Osteocyte (in vitro differentiated cells): ENCODE measurements around the gene YEATS2. TPM values are rescaled to one million over a fixed set of nuclear protein-coding genes. Genes with fewer than 3 reads are reported as not detected.
"Not testable (repeated sequence)": the region's sequence is repeated elsewhere in the genome, so short reads cannot be mapped to it uniquely, and the experiment has no call there.

ENCODE experiments used
- DNase-seq: peaks from one replicate; pipeline ENCODE4 v3.0.0; 2021; ENCODE audit warnings: mixed read lengths; ENCODE audit not compliant: unreplicated experiment; ENCODE audit errors: extremely low spot score
- H3K27ac Mint-ChIP-seq: one replicate; pipeline ENCODE4 v1.8.0; 2021; ENCODE audit warnings: mild to moderate bottlenecking, mixed read lengths; ENCODE audit not compliant: unreplicated experiment
- H3K27me3 Mint-ChIP-seq: one replicate; pipeline ENCODE4 v1.8.0; 2021; ENCODE audit warnings: mixed read lengths; ENCODE audit not compliant: unreplicated experiment
- H3K36me3 Mint-ChIP-seq: one replicate; pipeline ENCODE4 v1.8.0; 2021; ENCODE audit warnings: mixed read lengths; ENCODE audit not compliant: unreplicated experiment
- H3K4me1 Mint-ChIP-seq: one replicate; pipeline ENCODE4 v1.8.0; 2021; ENCODE audit warnings: mixed read lengths; ENCODE audit not compliant: unreplicated experiment
- H3K4me3 Mint-ChIP-seq: one replicate; pipeline ENCODE4 v1.8.0; 2021; ENCODE audit warnings: mild to moderate bottlenecking, moderate library complexity, mixed read lengths; ENCODE audit not compliant: unreplicated experiment
- H3K9me3 Mint-ChIP-seq: one replicate; pipeline ENCODE4 v1.8.0; 2021; ENCODE audit warnings: mixed read lengths; ENCODE audit not compliant: unreplicated experiment
- total RNA-seq: library from RNA; stranded (reverse); gene quantifications from 2 replicates; pipeline ENCODE4 v1.2.1, GENCODE V29; 2021
- TF ChIP-seq, protein P1 (sequence below): fragments of 200-600 bp; sonication (generic); IDR thresholded peaks from 2 replicates; pipeline ENCODE4 v1.5.0; 2021; ENCODE audit warnings: antibody characterized with exemption, mild to moderate bottlenecking, moderate library complexity

Gene YEATS2
- total RNA-seq, 1 donor from 2014 or later: 41.4 TPM

DNA sequence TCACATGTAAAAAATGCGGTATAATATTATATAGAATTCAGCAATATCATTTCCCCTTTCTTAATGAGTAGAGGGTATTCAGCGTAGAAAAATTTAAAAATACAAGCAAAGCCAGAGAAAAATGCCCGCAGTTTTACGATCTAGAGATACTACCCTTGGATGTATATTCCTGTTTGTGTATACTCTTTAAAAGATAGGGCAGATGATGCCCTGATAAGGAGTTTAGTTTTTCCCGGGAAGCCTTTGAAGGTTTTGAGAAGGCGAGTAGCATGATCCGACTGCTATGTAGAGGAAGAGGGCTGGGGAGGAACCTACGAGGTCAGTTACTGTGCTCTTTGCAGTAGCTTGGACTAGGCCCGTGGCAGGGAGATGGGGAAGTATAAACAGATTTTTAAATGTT lies 1.2 kb downstream of the YEATS2 start:
- H3K27ac Mint-ChIP-seq: peak overlapping the region; percentile 90
- H3K9me3 Mint-ChIP-seq: no peaks in the 10 kb centered on the region
- peaks cover 43% of the 10 kb centered on the region for H3K4me1 Mint-ChIP-seq
- TF ChIP-seq, protein P1, sequence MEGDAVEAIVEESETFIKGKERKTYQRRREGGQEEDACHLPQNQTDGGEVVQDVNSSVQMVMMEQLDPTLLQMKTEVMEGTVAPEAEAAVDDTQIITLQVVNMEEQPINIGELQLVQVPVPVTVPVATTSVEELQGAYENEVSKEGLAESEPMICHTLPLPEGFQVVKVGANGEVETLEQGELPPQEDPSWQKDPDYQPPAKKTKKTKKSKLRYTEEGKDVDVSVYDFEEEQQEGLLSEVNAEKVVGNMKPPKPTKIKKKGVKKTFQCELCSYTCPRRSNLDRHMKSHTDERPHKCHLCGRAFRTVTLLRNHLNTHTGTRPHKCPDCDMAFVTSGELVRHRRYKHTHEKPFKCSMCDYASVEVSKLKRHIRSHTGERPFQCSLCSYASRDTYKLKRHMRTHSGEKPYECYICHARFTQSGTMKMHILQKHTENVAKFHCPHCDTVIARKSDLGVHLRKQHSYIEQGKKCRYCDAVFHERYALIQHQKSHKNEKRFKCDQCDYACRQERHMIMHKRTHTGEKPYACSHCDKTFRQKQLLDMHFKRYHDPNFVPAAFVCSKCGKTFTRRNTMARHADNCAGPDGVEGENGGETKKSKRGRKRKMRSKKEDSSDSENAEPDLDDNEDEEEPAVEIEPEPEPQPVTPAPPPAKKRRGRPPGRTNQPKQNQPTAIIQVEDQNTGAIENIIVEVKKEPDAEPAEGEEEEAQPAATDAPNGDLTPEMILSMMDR: no peak
- H3K36me3 Mint-ChIP-seq: peaks cover 5% of the 10 kb centered on the region
- H3K27me3 Mint-ChIP-seq: no peaks in the 10 kb centered on the region
- DNase-seq: no peak
- H3K4me3 Mint-ChIP-seq: peak overlapping the region; percentile 78

DNA sequence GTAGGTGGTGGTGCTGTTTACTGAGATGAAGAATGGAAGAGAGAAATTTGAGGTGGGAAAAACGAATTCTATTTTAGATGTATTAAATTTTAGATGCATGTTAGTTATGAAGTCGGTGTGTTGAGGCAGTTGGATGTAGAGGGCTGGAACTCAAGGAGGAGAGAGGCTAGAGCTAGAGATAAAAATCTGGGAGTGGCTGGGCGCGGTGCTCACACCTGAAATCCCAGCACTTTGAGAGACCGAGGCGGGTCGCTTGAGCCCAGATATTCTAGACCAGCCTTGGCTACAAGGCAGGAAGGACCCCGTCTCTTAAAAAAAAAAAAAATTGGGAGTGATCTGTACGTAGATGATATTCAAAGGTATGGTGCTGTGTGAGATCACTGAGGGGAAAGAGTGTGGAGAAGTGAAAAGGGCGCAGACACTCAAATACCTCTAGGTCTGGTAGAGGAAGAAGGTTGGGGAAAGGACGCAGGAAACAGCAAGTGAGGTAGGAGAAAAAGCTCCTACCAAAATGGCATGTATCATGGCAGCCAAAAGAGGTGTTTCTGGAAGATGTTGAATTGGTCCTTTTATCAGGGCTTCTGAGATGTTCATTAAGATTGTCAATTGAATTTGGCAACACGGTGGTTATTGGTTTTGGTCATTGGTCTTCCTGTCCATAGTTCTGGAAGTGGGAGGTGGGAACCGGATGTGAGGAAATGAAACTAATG lies 1.8 kb downstream of the YEATS2 start:
- H3K4me1 Mint-ChIP-seq: peaks cover 43% of the 10 kb centered on the region
- peak overlapping the region; percentile 90 for H3K27ac Mint-ChIP-seq
- DNase-seq: no peak
- TF ChIP-seq, protein P1: no peak
- H3K9me3 Mint-ChIP-seq: no peaks in the 10 kb centered on the region
- H3K36me3 Mint-ChIP-seq: peaks cover 5% of the 10 kb centered on the region
- H3K27me3 Mint-ChIP-seq: no peaks in the 10 kb centered on the region
- peak overlapping the region; percentile 78 for H3K4me3 Mint-ChIP-seq

DNA sequence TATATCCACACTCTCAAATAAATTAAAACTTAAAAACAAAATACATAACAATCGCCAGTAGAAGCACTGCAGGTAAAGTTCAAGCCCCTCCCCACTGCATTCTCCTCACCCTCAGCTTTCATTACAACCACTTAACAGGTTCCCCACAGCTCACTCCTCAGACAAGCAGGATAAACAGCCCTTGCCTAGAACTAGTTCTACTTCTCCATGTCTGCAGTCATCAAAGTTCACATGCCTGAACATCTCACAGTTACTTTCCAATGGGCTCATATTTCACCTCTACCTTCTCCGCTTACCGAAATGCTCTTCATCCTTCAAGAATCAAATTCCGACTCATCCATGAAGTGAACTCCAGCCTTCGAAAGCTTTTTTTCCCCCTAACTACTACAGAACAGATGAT lies 4.1 kb downstream of the YEATS2 start:
- Mint-ChIP-seq H3K9me3 (no peaks in the 10 kb centered on the region), H3K27ac (peak overlapping the region; percentile 50), H3K4me3 (no peak overlapping the region), H3K27me3 (no peaks in the 10 kb centered on the region), H3K4me1 (peaks cover 50% of the 10 kb centered on the region), H3K36me3 (peaks cover 5% of the 10 kb centered on the region)
- no peak for DNase-seq
- TF ChIP-seq, protein P1: no peak

DNA sequence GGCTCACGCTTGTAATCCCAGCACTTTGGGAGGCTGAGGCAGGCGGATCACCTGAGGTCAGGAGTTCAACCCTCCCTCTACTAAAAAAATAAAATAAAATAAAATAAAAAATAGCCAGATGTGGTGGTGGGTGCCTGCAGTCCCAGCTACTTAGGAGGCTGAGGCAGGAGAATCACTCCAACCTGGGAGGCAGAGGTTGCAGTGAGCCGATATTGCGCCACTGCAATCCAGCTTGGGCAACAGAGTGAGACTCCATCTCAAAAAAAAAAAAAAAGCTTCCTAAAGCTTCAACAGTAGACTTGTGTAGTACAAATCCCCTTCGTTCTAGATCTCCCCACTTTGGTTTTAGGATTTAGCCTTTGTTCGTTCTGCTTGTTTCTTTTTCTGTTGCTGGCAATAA lies 6.3 kb downstream of the YEATS2 start:
- not testable (repeated sequence) for H3K36me3 Mint-ChIP-seq, H3K27me3 Mint-ChIP-seq, H3K27ac Mint-ChIP-seq, DNase-seq, H3K4me3 Mint-ChIP-seq, H3K9me3 Mint-ChIP-seq
- peaks cover 51% of the 10 kb centered on the region for H3K4me1 Mint-ChIP-seq

DNA sequence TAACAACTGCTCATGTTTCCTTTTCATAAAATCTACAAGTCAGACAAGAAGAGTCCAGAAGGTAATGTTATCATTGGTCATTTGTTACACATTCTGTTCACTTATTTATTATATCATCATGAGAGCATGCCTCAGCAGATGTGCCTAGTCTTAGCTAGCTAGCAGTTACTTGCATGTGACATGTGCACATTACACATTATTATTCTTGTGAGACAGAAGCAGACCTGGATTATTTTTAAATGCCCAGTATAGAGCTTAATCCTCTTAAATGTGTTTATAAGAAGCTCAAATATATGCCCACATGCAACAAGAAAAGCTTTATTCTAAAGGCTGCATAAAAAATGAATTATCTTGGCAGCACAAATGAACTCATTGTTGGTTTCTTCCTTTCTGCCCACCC lies 12.6 kb downstream of the YEATS2 start:
- peaks cover 2% of the 10 kb centered on the region for H3K36me3 Mint-ChIP-seq
- H3K27me3 Mint-ChIP-seq: no peaks in the 10 kb centered on the region
- no peak overlapping the region for H3K27ac Mint-ChIP-seq
- H3K4me1 Mint-ChIP-seq: peaks cover 17% of the 10 kb centered on the region
- TF ChIP-seq, protein P1: no peak
- H3K4me3 Mint-ChIP-seq: no peak overlapping the region
- no peaks in the 10 kb centered on the region for H3K9me3 Mint-ChIP-seq
- DNase-seq: no peak
